ENCODE data around the gene TMEM183A. TPM values are rescaled to one million over a fixed set of nuclear protein-coding genes. Genes with fewer than 3 reads are reported as not detected.

Gene TMEM183A
- total RNA-seq, 4 donors from 2014 or later: 48.8 to 69.3 (median 61.1) TPM

DNA sequence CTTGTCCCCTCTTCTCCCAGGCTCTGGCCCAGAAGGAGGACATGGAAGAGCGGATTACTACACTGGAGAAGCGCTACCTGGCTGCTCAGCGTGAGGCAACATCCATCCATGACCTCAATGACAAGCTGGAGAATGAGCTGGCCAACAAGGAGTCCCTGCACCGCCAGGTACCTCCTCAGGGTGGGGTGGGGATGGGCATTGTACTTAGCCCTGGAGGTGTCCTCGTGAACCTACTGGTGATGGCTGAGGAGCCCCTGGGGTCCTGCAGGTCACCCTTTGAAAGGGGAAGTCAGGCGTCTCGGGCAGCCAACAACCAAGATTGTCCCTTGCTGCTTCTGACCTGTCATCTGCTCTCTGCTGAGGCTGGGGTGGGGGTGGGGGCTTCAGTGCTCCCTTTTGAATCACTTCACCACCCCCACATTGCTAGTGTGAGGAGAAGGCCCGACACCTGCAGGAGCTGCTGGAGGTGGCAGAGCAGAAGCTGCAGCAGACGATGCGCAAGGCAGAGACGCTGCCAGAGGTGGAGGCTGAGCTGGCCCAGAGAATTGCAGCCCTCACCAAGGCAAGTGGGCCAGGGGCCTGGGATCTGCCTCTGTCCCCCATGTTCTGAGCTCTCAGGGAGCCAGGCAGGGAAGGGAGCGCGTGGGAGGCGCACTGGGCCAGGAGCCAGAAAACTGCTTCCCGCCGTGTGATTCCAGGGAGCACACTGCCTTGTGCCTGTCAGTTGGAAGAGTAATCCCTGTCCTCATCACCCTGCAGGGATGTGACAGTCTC is 38.8 kb downstream of the TMEM183A start:
- WGBS, 2 donors: 83 to 84% methylated on average over 14 to 16 of the region's 16 CpGs

DNA sequence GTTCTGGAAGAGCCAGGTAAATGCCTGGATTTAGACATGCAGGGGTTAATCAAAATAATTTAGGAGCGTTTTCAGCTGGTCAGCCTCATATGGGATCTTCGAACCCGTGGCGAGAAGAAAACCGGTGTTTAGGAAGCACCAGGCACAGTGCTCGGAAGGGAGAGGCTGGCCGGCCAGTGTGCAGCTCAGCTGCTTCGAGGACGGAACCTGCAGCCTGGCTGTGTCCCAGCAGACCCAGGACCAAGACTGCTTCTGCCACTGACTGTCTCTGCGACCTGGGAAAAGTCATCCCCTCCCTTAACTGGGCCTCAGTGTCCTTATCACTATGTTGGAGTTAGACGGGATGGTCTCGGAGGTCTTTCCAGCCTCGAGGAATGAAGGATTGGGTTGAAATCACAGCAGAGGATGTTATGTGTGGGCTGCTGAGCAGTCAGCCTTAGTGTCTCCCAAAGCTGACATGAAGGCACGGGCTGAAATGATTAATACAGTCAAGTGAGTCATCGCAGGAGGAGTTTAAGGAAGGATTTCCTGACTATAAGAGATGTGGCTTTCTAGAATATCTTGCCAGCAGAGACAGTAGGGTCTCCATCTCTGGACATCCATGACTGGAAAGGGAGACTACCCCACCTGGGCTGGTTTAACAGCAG is 39.9 kb downstream of the TMEM183A start:
- no peak for DNase-seq (ENCODE audit: low spot score in 2 of 2)
- TF ChIP-seq, protein P1, sequence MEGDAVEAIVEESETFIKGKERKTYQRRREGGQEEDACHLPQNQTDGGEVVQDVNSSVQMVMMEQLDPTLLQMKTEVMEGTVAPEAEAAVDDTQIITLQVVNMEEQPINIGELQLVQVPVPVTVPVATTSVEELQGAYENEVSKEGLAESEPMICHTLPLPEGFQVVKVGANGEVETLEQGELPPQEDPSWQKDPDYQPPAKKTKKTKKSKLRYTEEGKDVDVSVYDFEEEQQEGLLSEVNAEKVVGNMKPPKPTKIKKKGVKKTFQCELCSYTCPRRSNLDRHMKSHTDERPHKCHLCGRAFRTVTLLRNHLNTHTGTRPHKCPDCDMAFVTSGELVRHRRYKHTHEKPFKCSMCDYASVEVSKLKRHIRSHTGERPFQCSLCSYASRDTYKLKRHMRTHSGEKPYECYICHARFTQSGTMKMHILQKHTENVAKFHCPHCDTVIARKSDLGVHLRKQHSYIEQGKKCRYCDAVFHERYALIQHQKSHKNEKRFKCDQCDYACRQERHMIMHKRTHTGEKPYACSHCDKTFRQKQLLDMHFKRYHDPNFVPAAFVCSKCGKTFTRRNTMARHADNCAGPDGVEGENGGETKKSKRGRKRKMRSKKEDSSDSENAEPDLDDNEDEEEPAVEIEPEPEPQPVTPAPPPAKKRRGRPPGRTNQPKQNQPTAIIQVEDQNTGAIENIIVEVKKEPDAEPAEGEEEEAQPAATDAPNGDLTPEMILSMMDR (IDR thresholded peaks at IDR 0.05): no peak
- TF ChIP-seq POLR2A (IDR thresholded peaks at IDR 0.05): no peak

More for the DNA sequence above, 38.8 kb downstream of the TMEM183A start:
- DNase-seq (ENCODE audit: low spot score in 2 of 2): no peak
- no peak for TF ChIP-seq POLR2A (IDR thresholded peaks at IDR 0.05)
- TF ChIP-seq, protein P1 (IDR thresholded peaks at IDR 0.05): no peak
- intact Hi-C loops (cut with DNase I; ENCODE audit: low total_unique reads): no loop called here
- no peak overlapping the region for H3K4me3 ChIP-seq (ENCODE audit: low read depth, poor library complexity, severe bottlenecking)

DNA sequence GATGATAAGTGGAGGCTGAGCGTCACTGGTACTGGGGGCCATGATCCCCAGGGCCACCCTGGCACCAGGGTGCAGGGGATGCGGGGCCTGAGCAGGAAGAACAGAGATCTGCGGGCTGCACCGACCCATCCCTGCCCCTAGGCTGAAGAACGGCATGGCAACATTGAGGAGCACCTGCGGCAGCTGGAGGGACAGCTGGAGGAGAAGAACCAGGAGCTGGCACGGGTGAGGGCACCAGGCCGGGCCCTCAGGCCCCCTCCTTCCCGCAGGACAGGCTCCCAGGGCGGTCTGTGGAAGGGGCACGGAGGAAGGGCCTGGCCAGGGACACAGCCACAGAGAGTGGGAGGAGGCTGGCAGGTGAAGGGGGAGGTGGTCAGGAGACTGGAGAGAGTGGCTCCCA is 40.9 kb downstream of the TMEM183A start:
- 73 to 80% methylated on average over 11 of the region's 11 CpGs for WGBS, 2 donors
- intact Hi-C loops (cut with DNase I; ENCODE audit: low total_unique reads): no loop called here
- no peak for DNase-seq (ENCODE audit: low spot score in 2 of 2)
- no peak for TF ChIP-seq POLR2A (IDR thresholded peaks at IDR 0.05)
- TF ChIP-seq, protein P1 (IDR thresholded peaks at IDR 0.05): no peak
- H3K4me3 ChIP-seq (ENCODE audit: low read depth, poor library complexity, severe bottlenecking): no peak overlapping the region

More for the DNA sequence above, 39.9 kb downstream of the TMEM183A start:
- H3K4me3 ChIP-seq (ENCODE audit: low read depth, poor library complexity, severe bottlenecking): no peak overlapping the region
- 41 to 65% methylated on average over 15 of the region's 15 CpGs for WGBS, 2 donors
- intact Hi-C loops (cut with DNase I; ENCODE audit: low total_unique reads): no loop called here

DNA sequence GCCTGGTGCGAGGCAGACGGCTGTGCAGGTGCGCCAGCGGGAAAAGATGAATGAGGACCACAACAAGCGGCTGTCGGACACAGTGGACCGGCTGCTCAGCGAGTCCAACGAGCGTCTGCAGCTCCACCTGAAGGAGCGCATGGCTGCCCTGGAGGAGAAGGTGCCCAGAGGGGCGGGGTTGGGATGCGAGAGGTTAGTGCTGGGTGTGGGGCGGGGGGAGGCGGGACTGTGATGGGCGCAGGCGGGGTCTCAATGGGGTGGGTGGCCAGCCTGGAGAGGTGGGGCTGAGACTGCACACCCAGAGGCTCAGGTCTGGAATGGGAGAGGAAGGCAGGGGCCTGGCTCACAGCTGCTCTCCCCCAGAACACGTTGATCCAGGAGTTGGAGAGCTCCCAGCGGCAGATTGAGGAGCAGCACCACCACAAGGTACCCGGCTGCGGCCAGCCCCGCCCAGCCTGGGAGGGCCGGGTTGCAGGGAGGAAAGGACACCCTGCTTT is 41.4 kb downstream of the TMEM183A start:
- no peak overlapping the region for H3K4me3 ChIP-seq (ENCODE audit: low read depth, poor library complexity, severe bottlenecking)
- no peak for DNase-seq (ENCODE audit: low spot score in 2 of 2)
- WGBS, 2 donors: 73 to 74% methylated on average over 23 of the region's 23 CpGs
- intact Hi-C loops (cut with DNase I; ENCODE audit: low total_unique reads): no loop called here
- TF ChIP-seq, protein P1 (IDR thresholded peaks at IDR 0.05): no peak

DNA sequence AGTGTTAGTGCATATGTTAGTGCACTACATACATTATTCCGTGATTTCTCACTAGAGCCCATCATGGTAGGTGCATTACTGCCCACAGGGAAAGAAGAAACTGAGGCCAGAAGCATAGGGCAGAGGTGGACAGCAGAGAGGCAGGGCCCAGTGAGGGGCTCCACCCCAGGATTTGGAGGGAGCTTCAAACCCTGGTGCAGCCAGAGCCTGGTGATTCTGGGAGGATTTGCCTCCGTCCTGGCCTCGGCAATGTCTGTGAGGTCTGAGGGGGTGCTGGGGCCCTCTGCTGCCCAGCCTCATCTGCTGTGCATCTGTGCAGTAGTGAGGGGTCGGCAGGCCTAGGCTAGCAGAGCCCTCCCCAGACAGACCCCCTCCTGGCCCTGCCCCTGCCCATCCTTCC is 41.9 kb downstream of the TMEM183A start:
- H3K4me3 ChIP-seq (ENCODE audit: low read depth, poor library complexity, severe bottlenecking): no peak overlapping the region
- 76 to 78% methylated on average over 2 to 4 of the region's 4 CpGs for WGBS, 2 donors
- DNase-seq (ENCODE audit: low spot score in 2 of 2): no peak
- intact Hi-C loops (cut with DNase I; ENCODE audit: low total_unique reads): no loop called here
- TF ChIP-seq, protein P1 (IDR thresholded peaks at IDR 0.05): no peak
- no peak for TF ChIP-seq POLR2A (IDR thresholded peaks at IDR 0.05)

All from lower leg skin (tissue), 4 donors.